ENCODE data around the gene RAB40AL.

RAB40AL gene

DNA sequence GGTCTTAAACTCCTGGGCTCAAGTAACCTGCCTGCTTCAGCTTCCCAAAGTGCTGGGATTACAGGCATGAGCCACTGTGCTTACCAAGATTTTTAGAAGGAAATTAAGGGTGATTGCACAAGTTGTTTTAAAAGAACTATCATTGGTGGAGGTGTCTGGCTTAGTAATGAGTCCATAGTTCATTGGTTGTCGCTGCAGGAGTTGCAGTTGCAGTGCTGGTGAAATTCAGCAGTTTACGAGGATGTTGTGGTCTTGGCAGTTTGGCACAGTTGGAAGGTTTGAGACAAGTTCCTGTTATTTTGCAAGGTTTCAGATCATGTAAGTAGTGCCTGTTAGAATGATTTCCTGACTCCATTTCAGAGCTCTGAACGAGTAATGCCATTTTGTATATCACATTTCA, 48.1 kb downstream of the RAB40AL start:
- DNase-seq = no peak
